ENCODE data around the gene MAP3K9. TPM values are rescaled to one million over a fixed set of nuclear protein-coding genes. Genes with fewer than 3 reads are reported as not detected.
"Not testable (repeated sequence)": the region's sequence is repeated elsewhere in the genome, so short reads cannot be mapped to it uniquely, and the experiment has no call there.

MAP3K9 gene
- 0.27 TPM for total RNA-seq

GRCh38 chr14:70809225-70810219, at the start of gene MAP3K9:
Gene MAP3K9, minus strand, starts transcription at chr14:70809513. Its CDS starts 342 bp downstream, at chr14:70809171.
- peak; percentile 69 to 85 (median 81) for DNase-seq (ENCODE audit: low read depth in 2 of 3, low spot score in 2 of 3)

GRCh38 chr14:70858641-70859040, 49.3 kb upstream of the MAP3K9 start:
- DNase-seq (ENCODE audit: low read depth in 2 of 3, low spot score in 2 of 3), result no peak

- no peak for DNase-seq (ENCODE audit: low read depth in 2 of 3, low spot score in 2 of 3)
These were observed 48.2 kb upstream of the MAP3K9 start for GRCh38 chr14:70857496-70857890.

- no peak for DNase-seq (ENCODE audit: low read depth in 2 of 3, low spot score in 2 of 3)
These were observed 47.7 kb upstream of the MAP3K9 start for GRCh38 chr14:70856851-70857495.

- no peak for DNase-seq (ENCODE audit: low read depth in 2 of 3, low spot score in 2 of 3)
These were observed 46.2 kb upstream of the MAP3K9 start for GRCh38 chr14:70855486-70855885.

- not testable (repeated sequence) for DNase-seq (ENCODE audit: low read depth in 2 of 3, low spot score in 2 of 3)
These were observed 44.3 kb upstream of the MAP3K9 start for GRCh38 chr14:70853658-70854057.

GRCh38 chr14:70847406-70848090, 38.2 kb upstream of the MAP3K9 start:
- no peak for DNase-seq (ENCODE audit: low read depth in 2 of 3, low spot score in 2 of 3)

- DNase-seq (ENCODE audit: low read depth in 2 of 3, low spot score in 2 of 3), result no peak
These were observed 36.3 kb upstream of the MAP3K9 start for GRCh38 chr14:70845601-70846000.

GRCh38 chr14:70842851-70843462, 33.6 kb upstream of the MAP3K9 start:
- DNase-seq (ENCODE audit: low read depth in 2 of 3, low spot score in 2 of 3), result no peak

- DNase-seq (ENCODE audit: low read depth in 2 of 3, low spot score in 2 of 3), result no peak
These were observed 28.8 kb upstream of the MAP3K9 start for GRCh38 chr14:70838076-70838475.

- no peak for DNase-seq (ENCODE audit: low read depth in 2 of 3, low spot score in 2 of 3)
These were observed 27.6 kb upstream of the MAP3K9 start for GRCh38 chr14:70836946-70837345.

- no peak for DNase-seq (ENCODE audit: low read depth in 2 of 3, low spot score in 2 of 3)
These were observed 24.6 kb upstream of the MAP3K9 start for GRCh38 chr14:70833884-70834283.

GRCh38 chr14:70832561-70833305, 23.4 kb upstream of the MAP3K9 start:
- no peak for DNase-seq (ENCODE audit: low read depth in 2 of 3, low spot score in 2 of 3)

- DNase-seq (ENCODE audit: low read depth in 2 of 3, low spot score in 2 of 3), result no peak
These were observed 21.9 kb upstream of the MAP3K9 start for GRCh38 chr14:70830998-70831781.

- no peak for DNase-seq (ENCODE audit: low read depth in 2 of 3, low spot score in 2 of 3)
These were observed 18.9 kb upstream of the MAP3K9 start for GRCh38 chr14:70828188-70828587.

- no peak for DNase-seq (ENCODE audit: low read depth in 2 of 3, low spot score in 2 of 3)
These were observed 18.4 kb upstream of the MAP3K9 start for GRCh38 chr14:70827752-70828151.

GRCh38 chr14:70827347-70827746, 18.0 kb upstream of the MAP3K9 start:
- DNase-seq (ENCODE audit: low read depth in 2 of 3, low spot score in 2 of 3), result no peak

- no peak for DNase-seq (ENCODE audit: low read depth in 2 of 3, low spot score in 2 of 3)
These were observed 14.0 kb upstream of the MAP3K9 start for GRCh38 chr14:70823281-70823680.

- DNase-seq (ENCODE audit: low read depth in 2 of 3, low spot score in 2 of 3), result no peak
These were observed 13.3 kb upstream of the MAP3K9 start for GRCh38 chr14:70822530-70823185.
